ENCODE data around the gene MLX.
"Not testable (repeated sequence)": the region's sequence is repeated elsewhere in the genome, so short reads cannot be mapped to it uniquely, and the experiment has no call there.

The MLX gene

DNA sequence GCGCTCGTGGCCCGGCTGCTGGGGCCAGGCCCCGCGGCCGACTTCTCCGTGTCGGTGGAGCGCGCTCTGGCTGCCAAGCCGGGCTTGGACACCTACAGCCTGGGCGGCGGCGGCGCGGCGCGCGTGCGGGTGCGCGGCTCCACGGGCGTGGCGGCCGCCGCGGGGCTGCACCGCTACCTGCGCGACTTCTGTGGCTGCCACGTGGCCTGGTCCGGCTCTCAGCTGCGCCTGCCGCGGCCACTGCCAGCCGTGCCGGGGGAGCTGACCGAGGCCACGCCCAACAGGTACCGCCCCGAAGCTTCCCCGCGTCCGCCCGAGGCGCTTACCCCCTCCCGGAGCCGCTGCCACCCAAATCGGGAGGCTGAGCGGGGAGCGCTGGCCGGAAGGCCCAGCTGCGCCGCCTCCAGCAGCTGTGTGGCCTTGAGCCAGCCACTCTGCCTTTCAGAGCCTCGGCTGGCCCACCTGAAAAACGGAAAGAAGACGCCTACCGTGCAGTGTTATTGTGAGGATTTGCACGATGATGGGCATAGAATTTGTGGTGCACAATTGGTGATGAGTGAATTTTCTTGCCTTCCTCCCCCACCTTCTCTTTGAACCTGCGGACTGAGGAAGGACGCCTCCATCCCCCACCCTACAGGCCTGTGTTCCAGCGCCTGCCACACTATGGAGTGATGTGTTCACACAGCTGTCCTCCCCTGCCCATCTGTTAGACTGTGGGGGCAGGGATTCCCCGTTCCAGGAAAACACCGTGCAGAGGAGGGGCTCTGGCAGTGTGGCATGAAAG lies 30.3 kb upstream of the MLX start:
- DNase-seq (ENCODE audit: low read depth) = peak; percentile 66

DNA sequence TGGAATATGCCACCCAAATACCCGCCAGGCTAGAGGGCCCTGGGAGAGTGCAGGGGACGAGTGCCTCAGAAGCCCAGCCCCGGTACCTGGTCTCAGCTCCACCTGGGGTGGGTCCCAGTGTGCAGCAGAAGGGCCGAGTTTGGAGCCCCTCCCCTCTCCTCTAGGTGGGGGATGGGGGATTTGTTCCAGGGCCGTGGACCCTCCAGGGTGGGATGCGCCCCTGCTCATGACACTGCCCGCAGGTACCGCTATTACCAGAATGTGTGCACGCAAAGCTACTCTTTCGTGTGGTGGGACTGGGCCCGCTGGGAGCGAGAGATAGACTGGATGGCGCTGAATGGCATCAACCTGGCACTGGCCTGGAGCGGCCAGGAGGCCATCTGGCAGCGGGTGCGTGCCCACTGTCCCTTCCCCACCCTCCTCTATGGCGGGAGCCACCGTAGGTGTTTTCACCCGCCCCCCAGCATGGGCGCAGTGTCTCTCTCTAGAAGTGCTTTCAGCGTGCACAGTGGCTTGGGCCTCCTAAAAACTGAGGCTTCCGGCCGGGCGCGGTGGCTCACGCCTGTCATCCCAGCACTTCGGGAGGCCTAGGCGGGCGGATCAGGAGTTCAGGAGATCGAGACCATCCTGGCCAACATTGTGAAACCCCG lies 29.6 kb upstream of the MLX start:
- DNase-seq (ENCODE audit: low read depth) = no peak

DNA sequence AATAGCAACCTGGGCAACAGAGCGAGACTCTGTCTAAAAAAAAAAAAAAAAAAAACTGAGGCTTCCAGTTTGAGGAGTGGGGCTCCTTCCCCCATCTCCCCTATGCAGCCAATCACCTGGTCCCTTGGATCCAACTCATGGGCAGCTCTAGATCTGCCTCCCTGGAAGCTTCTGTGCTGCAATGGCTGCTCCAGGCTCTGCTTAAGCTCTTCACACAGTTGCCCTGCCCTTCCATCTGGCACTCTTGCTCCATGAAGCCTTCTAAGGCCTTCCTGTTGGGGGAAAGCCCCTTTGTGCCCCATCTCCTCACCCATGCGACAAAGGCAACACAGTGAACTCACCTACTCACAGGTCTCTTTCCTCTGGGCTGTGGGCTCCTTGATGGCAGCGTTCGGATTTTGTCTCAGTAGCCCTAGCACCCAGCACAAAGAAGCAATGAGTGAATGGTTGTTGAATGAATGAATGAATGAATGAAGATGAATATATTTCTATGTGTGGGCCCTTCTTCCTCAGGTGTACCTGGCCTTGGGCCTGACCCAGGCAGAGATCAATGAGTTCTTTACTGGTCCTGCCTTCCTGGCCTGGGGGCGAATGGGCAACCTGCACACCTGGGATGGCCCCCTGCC lies 29.0 kb upstream of the MLX start:
- DNase-seq (ENCODE audit: low read depth) = no peak

DNA sequence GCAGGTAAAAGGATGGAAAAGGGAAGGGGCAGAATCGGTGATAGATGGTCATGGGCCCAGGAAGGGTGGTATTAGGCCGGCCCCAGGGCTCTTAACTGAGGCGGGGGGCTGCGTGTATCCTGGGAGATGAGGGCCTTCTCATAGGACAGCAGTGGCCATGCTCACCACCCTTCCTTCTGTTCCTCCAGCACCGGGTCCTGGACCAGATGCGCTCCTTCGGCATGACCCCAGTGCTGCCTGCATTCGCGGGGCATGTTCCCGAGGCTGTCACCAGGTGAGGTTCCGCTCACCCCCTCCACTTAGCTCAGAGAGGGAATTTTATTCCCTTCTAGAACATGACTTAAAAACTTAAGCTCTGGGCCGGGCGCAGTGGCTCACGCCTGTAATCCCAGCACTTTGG lies 28.4 kb upstream of the MLX start:
- no peak for DNase-seq (ENCODE audit: low read depth)

DNA sequence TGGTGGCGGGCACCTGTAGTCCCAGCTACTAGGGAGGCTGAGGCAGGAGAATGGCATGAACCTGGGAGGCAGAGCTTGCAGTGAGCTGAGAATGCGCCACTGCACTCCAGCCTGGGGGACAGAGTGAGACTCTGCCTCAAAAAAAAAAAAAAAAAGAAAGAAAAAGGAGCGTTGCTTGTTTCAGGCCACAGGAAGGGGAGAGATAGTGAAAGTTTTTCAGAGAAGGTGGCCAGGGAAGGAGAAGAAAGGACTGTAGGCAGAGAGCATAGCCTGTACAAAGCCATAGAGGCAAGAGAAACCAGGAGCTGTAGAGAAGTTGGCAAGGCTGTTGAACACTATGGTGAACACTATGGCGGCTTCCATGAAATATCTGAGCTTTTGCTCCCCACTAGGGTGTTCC lies 26.3 kb upstream of the MLX start:
- DNase-seq (ENCODE audit: low read depth) = not testable (repeated sequence)

DNA sequence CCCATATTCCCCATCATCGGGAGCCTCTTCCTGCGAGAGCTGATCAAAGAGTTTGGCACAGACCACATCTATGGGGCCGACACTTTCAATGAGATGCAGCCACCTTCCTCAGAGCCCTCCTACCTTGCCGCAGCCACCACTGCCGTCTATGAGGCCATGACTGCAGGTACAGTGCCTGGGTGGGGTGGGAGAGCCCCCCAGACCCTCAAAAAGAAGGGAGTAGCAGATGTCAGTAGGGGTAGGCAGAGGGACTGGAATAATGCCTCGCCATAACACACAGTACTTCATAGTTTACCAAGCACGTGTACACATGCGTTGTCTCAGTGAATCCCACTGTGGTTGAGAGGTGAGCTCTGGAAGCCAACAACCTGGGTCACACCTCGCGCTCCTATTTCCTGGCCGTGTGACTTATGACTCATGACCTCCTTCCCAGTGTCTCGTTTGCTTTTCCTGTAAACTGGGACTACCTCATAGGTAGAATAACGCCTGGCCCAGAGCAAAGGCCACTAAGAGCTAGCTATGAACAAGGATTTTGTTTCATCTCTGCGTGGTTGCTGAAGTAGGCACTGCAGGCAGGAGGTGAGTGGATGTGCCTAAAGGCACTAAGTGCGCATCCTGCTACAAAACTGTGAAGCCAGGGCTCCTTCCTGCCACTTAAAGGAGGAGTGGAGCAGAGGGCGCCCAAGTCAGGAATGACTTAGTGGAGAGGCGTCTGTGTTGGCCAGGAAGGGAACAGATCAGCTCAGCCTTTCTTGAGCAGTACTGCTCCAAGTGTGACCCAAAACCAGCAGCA lies 25.7 kb upstream of the MLX start:
- DNase-seq (ENCODE audit: low read depth) = no peak

DNA sequence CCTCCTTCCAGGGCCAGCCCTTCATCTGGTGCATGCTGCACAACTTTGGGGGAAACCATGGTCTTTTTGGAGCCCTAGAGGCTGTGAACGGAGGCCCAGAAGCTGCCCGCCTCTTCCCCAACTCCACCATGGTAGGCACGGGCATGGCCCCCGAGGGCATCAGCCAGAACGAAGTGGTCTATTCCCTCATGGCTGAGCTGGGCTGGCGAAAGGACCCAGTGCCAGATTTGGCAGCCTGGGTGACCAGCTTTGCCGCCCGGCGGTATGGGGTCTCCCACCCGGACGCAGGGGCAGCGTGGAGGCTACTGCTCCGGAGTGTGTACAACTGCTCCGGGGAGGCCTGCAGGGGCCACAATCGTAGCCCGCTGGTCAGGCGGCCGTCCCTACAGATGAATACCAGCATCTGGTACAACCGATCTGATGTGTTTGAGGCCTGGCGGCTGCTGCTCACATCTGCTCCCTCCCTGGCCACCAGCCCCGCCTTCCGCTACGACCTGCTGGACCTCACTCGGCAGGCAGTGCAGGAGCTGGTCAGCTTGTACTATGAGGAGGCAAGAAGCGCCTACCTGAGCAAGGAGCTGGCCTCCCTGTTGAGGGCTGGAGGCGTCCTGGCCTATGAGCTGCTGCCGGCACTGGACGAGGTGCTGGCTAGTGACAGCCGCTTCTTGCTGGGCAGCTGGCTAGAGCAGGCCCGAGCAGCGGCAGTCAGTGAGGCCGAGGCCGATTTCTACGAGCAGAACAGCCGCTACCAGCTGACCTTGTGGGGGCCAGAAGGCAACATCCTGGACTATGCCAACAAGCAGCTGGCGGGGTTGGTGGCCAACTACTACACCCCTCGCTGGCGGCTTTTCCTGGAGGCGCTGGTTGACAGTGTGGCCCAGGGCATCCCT lies 23.5 kb upstream of the MLX start:
- DNase-seq (ENCODE audit: low read depth) = no peak

DNA sequence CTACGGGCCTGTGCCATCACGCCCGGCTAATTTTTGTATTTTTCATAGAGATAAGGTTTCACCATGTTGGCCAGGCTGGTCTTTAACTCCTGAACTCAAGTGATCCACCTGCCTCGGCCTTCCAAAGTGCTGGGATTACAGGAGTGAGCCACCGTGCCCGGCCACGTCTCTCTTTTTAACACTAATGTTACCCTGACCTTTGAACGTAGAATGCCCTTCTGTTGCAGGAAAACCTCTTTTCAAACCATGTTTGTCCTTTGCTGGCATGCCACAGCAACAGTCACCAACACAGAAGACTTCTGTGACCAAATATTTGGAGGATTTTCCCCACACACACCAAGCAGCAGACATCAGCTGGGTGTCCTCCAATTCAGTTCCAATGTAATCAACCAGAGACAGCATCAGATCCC lies 22.0 kb upstream of the MLX start:
- DNase-seq (ENCODE audit: low read depth) = no peak

DNA sequence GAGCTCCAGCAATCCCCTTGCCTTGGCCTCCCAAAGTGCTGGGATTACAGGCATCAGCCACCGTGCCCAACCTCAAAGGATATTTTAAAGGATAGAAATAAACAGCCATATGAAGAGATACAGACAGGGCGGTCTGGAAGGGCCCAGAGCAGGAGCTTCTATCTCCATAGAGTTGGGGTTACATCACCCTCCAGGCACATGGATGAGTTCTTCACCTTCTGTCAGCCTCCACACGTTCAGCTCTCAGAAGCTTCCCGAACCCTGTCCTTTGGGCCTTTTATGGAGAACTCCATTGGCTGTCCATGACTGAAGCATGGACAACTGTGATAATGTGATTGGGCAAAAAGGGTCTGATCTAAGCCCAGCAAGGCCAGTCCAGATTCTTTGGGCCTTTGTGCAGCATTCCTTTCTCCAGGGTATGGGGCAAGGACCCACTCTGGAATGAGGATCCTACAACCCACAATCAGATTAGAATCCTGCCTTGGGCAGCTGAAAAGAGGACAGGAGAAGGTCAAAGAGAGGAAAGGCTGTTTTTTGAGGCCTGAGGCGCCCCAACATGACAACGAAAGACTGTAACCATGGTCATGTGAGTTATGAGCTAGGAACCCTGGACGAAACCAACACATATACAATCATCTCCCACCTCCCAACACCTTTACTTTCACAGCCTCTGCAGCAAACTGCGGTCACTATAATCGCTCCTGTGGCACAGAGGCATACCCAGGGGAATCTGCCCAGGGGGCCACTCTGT lies 21.0 kb upstream of the MLX start:
- not testable (repeated sequence) for DNase-seq (ENCODE audit: low read depth)

DNA sequence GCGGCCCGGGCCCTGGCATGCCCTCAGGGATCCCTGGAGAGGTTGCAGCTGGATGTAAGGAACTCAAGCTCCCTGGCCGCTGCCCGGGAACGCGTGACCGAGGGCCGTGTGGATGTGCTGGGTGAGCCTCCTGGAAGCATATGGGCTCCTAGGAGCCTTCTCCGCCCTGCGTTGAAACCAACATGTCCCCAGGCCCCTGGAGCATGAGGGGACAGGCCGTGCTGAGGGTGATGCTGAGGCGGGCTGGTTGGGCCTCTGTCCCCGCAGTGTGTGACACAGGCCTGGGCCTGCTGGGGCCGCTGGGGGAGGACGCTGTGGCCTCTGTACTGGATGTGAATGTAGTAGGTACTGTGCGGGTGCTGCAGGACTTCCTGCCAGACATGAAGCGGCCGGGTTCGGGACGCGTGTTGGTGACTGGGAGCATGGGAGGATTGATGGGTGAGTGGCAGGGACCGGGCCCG lies 19.9 kb upstream of the MLX start:
- no peak for DNase-seq (ENCODE audit: low read depth)

DNA sequence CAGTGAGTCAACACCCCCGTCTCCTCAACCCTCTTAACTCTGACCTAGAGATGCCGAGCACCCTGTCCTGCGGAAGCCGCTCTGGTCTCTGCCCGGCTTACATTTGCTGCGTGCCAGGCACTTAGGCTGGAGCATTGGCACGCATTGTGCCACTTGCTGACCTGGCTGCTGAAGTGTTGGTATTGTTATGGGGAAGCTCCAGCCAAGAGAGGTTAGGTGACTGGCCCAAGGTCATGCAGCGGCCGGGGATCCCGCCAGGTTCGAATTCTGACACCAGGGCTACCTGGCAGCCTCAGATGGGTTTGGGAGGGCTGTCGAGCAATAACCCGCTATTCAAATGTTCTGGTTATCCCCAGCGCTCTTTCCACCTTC lies 19.2 kb upstream of the MLX start:
- no peak for DNase-seq (ENCODE audit: low read depth)

DNA sequence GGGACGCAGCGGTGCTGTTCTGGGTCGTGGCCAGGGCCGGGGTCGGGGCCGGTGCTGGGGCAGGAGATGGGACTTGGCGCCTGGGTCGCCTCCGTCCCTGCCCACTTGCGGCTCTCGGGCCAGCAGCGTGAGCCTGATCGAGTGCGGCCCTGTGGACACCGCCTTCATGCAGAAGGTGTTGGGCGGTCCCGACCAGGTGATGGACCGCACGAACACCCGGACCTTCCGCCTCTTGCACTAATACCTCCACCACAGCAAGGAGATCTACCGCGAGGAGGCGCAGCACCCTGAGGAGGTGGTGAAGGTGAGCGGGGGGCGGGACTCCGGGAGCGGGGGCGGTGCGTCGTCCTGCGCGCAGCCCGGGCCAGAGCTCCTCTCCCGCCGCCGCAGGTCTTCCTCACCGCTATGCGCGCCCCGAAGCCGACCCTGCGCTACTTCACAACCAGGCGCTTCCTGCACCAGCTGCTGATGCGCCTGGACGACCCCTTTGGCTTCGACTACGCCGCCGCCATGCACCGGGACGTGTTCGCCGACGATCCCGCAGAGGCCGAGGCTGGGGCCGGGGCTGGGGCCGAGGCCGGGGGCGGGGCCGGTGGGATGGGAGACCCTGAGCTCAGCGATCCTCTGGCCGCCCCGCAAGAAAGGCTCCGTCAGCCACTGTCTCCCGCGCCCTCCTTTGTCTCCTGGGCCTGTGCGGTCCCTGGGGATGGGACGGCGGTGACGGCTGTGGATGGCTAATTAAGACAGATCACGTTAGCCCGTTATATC lies 18.6 kb upstream of the MLX start:
- no peak for DNase-seq (ENCODE audit: low read depth)

DNA sequence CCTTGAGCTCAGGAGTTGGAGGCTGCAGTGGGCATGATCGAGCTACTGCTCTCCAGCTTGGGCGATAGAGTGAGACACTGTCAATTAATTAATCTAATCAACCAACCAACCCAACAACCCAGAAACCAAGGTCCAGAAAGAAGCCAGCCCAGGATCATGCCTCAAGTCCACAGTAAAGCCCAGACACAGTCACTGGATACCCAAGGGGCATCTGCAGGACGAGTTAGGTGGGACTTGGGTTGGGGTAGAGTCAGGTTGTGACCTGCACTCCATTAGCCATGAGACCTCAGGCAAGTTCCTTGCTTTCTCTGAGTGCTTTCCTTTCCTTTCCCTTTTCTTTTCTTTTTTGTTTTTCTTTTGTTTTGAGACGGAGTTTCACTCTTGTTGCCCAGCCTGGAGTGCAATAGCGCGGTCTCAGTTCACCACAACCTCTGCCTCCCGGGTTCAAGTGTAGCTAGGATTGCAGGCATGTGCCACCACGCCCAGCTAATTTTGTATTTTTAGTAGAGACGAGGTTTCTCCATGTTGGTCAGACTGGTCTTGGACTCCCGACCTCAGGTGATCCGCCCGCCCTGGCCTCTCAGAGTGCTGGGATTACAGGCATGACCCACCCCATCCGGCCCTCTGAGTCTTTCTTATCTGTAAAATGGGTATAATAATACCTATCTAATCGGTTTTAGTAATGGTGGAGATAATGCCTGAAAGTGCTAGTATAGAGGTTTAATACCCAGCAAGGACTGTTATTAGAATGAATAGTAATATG lies 17.7 kb upstream of the MLX start:
- no peak for DNase-seq (ENCODE audit: low read depth)

DNA sequence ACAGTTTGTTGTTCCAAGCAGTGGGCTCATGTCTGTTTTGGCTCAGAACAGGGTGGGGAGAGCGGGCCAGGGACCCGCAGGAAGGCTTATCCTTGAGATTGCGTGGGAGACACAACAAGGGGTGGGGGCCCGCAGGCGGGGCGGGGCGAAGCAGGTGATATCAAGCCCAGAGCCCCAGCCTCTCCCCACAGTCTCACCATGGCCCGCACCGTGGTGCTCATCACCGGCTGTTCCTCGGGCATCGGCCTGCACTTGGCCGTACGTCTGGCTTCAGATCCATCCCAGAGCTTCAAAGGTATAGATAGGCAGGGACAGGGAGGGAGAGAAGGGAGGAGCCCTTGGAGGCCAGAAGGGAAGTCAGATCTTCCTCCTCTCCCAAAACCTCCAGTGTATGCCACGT lies 14.2 kb upstream of the MLX start, which contains the start of gene HSD17B1:
Gene HSD17B1 (plus strand): TSS at position 188 of the 400 bp plus-strand sequence. CDS start 11 bp downstream, at position 199.
- not testable (repeated sequence) for DNase-seq (ENCODE audit: low read depth)

DNA sequence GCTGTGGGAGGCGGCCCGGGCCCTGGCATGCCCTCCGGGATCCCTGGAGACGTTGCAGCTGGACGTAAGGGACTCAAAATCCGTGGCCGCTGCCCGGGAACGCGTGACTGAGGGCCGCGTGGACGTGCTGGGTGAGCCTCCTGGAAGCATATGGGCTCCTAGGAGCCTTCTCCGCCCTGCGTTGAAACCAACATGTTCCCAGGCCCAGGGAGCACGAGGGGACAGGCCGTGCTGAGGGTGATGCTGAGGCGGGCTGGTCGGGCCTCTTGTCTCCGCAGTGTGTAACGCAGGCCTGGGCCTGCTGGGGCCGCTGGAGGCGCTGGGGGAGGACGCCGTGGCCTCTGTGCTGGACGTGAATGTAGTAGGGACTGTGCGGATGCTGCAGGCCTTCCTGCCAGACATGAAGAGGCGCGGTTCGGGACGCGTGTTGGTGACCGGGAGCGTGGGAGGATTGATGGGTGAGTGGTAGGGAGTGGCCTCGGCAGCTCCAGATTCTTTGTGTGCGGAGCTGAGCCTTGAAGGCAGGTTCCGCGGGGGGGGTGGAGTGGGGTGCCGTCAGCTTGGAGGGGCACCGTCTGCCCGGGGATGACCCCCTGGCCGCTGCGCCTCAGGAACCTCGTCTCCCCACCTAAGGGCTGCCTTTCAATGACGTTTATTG lies 13.6 kb upstream of the MLX start:
- DNase-seq (ENCODE audit: low read depth) = no peak

DNA sequence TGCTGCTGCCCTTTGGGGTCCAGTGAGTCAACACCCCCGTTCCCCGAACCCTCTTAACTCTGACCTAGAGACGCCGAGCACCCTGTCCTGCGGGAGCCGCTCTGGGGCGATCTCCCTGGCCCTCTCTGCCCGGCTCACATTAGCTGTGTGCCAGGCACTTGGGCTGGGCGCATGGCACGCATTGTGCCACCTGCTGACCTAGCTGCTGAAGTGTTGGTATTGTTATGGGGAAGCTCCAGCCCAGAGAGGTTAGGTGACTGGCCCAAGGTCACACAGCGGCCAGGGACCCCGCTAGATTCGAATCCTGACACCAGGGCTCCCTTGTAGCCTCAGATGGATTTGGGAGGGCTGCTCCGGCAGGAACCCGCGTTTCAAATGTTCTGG lies 13.0 kb upstream of the MLX start:
- no peak for DNase-seq (ENCODE audit: low read depth)

DNA sequence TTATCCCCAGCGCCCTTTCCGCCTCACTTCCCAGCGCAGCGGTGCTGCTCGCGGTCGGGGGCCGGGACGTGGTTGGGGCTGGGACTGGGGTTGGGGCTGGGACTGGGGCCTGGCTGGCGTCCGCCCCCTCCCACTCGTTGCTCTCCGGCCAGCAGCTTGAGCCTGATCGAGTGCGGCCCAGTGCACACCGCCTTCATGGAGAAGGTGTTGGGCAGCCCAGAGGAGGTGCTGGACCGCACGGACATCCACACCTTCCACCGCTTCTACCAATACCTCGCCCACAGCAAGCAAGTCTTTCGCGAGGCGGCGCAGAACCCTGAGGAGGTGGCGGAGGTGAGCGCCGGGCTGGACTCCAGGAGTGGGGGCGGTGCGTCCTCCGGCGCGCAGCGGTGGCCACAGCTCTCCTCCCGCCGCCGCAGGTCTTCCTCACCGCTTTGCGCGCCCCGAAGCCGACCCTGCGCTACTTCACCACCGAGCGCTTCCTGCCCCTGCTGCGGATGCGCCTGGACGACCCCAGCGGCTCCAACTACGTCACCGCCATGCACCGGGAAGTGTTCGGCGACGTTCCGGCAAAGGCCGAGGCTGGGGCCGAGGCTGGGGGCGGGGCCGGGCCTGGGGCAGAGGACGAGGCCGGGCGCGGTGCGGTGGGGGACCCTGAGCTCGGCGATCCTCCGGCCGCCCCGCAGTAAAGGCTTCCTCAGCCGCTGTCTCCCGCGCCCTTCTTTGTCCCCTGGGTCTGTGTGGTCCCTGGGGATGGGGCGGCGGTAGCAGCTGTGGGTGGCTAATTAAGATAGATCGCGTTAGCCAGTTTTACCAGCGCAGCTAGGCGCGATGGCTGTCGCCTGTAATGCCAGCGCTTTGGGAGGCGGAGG lies 12.4 kb upstream of the MLX start:
- peak; percentile 28 for DNase-seq (ENCODE audit: low read depth)

Data from fibroblast of the conjunctiva (primary cell).